IMR-90 (cell line): ENCODE data around the gene ENPP6.

Experiments
- CHD1 ChIP-seq: IDR thresholded peaks from 2 replicates; pipeline ENCODE4 v1.6.1; 2012; ENCODE audit warnings: low read depth, low read length, improper control_type of control experiment
- CTCF ChIP-seq: conservative IDR thresholded peaks from 2 replicates; pipeline ENCODE4 v1.5.1; 2012; ENCODE audit warnings: mild to moderate bottlenecking, low read depth, low read length, improper control_type of control experiment
- MAZ ChIP-seq: IDR thresholded peaks from 2 replicates; pipeline ENCODE4 v1.6.1; 2012; ENCODE audit warnings: low read depth, mild to moderate bottlenecking, low read length, improper control_type of control experiment, moderate library complexity, borderline replicate concordance
- POLR2A ChIP-seq: IDR thresholded peaks from 2 replicates; pipeline ENCODE4 v1.6.1; 2012; ENCODE audit warnings: mild to moderate bottlenecking, low read depth, low read length
- RCOR1 ChIP-seq: IDR thresholded peaks from 2 replicates; pipeline ENCODE4 v1.6.1; 2012; ENCODE audit warnings: mild to moderate bottlenecking, low read length, improper control_type of control experiment; ENCODE audit not compliant: insufficient replicate concordance
- SMC3 ChIP-seq: fragments of 150-350 bp; IDR thresholded peaks from 2 replicates; pipeline ENCODE4 v1.6.1; 2016; ENCODE audit warnings: low read depth, mild to moderate bottlenecking, antibody characterized with exemption, low read length, moderate library complexity

- TF ChIP-seq POLR2A (no peak), CTCF (no peak), SMC3 (no peak), CHD1 (no peak), MAZ (no peak), RCOR1 (no peak)
Observed at GRCh38 chr4:184154199-184154598, 63.5 kb downstream of the ENPP6 start.
